GM18498 (cell line): ENCODE measurements around the gene NEUROD2.
A peak's percentile ranks its signal among the peaks of the same experiment; 100 is the strongest.

Experiments used
- ATAC-seq: cut with Tn5 transposase; IDR thresholded peaks from one replicate; pipeline ENCODE4 v1.9.1; 2021; ENCODE audit warnings: mild to moderate bottlenecking, moderate library complexity; ENCODE audit not compliant: unreplicated experiment

NEUROD2 gene

GRCh38 chr17:39581759-39582085, 26.0 kb downstream of the NEUROD2 start:
- no peak for ATAC-seq

DNA sequence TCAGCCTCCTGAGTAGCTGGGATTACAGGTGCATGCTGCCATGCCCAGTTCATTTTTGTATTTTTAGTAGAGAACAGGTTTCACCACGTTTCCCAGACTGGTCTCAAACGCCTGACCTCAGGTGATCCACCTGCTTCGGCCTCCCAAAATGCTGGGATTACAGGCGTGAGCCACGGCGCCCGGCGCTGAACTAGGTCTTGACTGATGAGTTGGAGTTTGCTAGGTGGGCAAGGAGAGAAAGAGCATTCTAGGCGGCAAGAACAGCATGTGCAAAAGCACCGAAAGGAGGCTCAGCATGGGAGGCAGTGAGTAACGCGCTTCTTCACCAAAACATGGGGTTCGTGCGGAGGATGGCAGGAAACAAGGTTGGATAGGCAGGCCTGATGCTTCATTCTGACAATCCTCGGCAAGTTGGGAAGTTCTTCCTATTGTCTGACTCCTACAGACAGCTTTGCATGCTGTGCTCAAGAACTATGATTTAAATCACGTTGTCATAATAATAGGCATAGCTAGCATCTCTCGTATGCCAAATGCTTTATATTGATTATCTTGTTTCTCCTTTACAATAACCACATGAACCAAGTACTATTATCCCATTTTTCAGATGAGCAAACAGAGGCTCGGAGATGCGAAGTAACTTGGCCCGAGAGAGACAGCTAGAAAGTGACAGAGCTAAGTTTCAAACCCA, 26.5 kb downstream of the NEUROD2 start:
- ATAC-seq, result no peak

GRCh38 chr17:39580082-39580468, 27.6 kb downstream of the NEUROD2 start:
- no peak for ATAC-seq

DNA sequence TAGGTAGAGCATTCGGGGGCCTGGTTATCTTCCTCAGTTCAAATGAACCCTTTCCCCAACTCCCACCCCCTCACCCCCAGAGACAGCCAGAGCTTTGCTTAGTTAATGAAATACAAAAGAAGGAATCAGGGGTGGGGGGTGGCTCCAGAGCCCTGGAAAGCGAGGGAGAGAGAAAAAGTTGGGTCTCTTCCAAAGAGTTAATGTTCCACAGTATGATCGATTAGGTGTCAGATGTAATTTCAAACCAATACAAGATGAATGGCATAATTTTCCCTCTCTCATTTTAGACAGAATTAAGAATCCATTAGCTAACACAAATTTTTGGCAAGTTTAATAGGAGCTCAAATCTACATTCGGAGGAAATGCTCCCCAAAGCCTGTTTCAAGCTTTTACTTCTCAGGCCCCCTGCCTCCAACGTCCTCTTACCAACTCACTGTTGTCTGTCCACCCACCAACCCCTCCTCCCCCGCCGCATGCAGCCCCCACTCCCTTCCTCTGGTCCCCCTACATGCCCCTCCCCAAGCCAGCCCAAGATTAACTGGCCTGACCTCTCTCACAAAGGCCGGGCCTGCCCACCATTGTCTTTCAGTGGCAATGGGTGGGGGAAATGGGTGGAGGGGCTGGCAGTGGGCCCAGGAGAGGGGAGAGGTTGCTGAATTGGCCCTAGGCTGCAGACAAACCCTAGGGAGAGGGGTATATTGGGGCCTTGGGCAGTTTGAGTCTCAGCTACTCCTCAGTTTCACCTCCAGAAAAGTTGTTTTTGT, 28.2 kb downstream of the NEUROD2 start:
- no peak for ATAC-seq

DNA sequence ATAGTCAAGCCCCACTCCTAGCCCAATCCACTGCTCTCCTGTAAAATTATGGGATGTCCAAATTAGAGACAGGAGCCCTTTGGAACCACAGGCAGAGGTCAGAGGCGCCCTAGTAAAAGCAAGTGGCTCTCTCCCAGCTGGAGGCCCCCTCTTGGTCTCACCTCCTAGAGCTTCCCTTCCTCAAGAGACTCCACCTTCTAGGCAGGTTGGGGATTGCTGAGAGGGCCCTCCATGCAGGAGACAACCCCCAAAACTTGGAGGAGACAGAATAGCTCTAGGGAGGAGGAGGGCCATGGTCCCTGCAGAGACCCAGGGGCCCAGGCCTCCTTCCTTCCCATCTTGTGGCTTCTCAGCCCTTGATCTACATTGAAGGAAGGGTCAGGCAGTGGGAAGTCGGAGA, 29.4 kb downstream of the NEUROD2 start:
- ATAC-seq, result no peak

DNA sequence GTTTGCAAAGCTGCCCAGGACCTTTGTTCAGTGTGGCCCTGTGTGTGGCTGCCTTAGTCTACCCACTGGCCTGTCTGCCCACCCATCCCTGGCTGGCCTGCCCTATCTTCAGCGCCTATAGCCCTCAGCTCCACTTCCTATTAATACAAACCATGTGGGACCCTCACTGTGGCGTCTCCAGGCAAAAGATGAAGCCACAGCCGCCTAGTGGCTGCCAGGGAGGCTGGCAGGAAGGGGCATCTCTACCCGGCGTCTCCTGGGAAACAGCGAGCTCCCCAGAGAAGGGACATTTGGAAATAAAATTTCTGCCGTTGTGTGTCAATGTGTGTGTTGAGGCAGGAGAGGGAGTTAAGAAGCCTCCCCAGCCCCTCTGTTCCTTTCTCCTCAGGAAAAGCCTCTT, 31.5 kb downstream of the NEUROD2 start:
- ATAC-seq, result no peak

GRCh38 chr17:39573447-39574298, 34.0 kb downstream of the NEUROD2 start:
- peak; percentile 47 for ATAC-seq

- ATAC-seq, result no peak
Observed at GRCh38 chr17:39572121-39572520, 35.6 kb downstream of the NEUROD2 start.

GRCh38 chr17:39569126-39569525, 38.6 kb downstream of the NEUROD2 start:
- ATAC-seq, result no peak

- no peak for ATAC-seq
Observed at GRCh38 chr17:39568702-39569101, 39.0 kb downstream of the NEUROD2 start.

DNA sequence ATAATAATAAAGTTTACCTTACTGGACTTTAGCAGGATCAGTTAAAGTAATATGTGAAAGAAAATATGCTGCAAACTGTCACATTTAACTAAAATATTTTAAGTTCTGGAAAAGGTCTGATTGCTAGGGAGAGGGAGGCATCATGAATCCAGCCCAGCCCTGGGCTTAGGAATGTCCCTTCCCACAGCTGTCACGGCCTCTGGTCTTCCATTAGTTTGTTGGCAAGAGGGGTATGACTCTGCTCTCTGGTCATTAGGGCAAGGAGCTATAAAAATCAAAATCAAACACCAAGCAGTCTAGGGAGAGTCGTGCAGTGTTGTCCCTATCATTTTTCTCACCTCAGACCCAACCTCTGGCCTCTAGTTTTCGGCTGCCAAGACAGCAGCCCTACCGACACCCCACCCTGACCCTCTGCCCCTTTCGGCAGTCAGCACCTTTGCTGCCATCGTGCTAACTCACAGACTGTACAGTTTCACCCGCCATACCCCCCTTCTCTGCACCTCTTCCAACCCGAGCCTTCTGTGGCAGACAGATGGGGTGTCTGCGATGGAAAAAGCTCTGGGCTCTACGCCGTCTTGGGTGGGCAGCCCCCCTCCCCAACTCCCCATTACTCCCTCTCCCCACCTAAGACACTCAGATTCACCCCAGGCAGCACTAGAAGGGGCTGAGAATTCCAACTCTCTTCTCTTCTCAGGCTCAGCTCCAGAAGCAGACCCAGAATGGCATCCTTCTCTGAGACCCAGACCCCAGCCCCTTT, 41.4 kb downstream of the NEUROD2 start:
- ATAC-seq, result no peak

DNA sequence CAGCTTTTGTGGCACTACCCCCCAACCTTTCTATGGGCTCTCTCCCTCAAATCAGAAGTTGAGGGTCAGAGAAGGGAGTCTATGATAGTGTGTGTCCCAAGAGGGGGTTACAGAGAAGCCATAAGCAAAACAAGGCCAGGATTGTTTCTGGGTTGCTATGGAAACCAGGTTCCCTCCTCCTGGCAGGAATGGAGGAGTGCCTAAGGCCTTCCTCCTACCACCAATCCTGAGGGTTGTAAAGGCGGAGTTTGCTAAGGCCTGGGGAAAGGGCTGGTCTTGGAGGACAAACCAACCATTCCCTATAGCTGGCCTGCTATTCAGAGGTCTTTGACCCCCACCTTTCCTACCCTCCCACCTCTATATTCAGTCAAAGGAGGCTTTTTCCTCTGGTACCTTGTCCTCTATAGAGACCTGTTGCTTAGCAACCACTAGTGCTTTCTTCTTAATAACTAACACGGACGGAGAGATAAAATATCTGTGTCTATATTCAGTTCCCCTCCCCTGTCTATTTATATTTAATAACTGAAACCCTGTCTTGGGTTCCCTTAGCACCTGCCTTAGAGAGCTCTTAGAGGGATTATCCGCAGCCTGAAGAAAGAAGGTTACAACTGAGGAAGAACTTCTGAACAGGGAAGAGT, 43.4 kb downstream of the NEUROD2 start:
- ATAC-seq, result no peak

DNA sequence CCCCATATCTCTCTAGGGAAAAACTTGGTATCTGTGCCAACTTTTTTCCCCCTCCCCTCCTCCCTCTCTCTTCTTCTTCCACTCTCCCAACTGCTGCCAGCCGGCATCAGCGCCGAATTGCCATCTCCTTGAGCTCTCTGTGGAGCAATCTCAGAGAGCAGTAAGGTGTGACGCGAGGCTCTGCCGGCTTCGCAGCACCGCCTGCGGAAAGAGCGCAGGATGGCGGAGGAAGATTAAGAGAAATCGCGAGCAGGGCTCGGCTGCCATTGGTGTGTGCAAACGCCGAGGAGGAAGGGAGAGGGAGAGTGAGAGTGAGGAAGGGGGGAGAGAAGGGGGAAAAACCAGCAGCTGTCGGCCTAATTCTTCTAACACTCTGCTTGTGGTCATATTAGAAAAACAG, 44.2 kb downstream of the NEUROD2 start:
- no peak for ATAC-seq

- ATAC-seq, result no peak
Observed at GRCh38 chr17:39562976-39563375, 44.7 kb downstream of the NEUROD2 start.

GRCh38 chr17:39562395-39562794, 45.3 kb downstream of the NEUROD2 start:
- ATAC-seq, result no peak

- ATAC-seq, result no peak
Observed at GRCh38 chr17:39556423-39556822, 51.3 kb downstream of the NEUROD2 start.

DNA sequence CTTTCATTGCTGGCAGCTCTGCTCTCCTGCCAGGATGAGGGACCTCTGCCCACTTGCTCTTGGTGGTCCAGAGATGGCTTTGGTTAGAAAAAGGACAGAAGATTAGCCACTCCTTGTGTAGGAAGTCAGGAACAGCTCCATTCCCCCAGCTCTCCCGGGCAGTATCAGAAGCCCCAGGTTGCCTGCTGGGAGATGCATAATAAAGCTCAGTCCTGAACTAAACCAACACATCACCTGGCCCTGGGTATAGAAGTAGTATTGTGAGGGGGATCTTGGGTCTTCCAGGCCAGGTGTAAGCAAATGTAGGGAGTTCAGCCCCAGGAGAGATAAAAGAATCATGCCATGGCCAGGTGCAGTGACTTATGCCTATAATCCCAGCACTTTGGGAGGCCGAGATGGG, 52.4 kb downstream of the NEUROD2 start:
- ATAC-seq, result no peak
